Measurements from ENCODE around the gene MOB3B. TPM values are rescaled to one million over a fixed set of nuclear protein-coding genes. Genes with fewer than 3 reads are reported as not detected.

MOB3B gene
- total RNA-seq, 1 experiment from 2014 or later = 0.03 TPM

DNA sequence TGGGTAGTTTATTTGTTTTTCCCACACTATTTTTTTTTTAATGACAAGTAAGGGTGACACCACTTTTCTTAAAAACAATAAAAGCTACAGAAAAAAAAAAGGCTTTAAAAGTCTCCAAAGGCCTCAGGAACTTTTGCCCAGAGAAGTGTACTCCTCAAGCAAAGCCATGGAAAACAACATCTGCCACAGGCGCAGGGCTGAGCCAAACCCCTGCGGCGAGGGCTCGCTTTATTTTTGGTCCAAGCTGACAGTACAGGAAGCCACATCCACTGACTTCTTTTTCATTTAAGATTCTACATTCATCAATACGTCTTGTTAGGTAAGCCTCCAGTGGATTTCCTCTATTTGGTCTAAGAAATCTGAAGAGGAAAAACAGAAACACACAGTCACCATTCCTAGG is 57.4 kb downstream of the MOB3B start:
- TF ChIP-seq TCF7L2 (IDR thresholded peaks at IDR 0.05; ENCODE audit: low read depth, low read length) (no peak), SIN3A (IDR thresholded peaks at IDR 0.05; ENCODE audit: borderline replicate concordance, insufficient read depth, low read depth, low read length) (no peak), CTCF (IDR thresholded peaks at IDR 0.05) (no peak), POLR2AphosphoS5 (IDR thresholded peaks at IDR 0.05; ENCODE audit: low read depth, low read length) (no peak)
- TF ChIP-seq, protein P1, sequence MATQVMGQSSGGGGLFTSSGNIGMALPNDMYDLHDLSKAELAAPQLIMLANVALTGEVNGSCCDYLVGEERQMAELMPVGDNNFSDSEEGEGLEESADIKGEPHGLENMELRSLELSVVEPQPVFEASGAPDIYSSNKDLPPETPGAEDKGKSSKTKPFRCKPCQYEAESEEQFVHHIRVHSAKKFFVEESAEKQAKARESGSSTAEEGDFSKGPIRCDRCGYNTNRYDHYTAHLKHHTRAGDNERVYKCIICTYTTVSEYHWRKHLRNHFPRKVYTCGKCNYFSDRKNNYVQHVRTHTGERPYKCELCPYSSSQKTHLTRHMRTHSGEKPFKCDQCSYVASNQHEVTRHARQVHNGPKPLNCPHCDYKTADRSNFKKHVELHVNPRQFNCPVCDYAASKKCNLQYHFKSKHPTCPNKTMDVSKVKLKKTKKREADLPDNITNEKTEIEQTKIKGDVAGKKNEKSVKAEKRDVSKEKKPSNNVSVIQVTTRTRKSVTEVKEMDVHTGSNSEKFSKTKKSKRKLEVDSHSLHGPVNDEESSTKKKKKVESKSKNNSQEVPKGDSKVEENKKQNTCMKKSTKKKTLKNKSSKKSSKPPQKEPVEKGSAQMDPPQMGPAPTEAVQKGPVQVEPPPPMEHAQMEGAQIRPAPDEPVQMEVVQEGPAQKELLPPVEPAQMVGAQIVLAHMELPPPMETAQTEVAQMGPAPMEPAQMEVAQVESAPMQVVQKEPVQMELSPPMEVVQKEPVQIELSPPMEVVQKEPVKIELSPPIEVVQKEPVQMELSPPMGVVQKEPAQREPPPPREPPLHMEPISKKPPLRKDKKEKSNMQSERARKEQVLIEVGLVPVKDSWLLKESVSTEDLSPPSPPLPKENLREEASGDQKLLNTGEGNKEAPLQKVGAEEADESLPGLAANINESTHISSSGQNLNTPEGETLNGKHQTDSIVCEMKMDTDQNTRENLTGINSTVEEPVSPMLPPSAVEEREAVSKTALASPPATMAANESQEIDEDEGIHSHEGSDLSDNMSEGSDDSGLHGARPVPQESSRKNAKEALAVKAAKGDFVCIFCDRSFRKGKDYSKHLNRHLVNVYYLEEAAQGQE (IDR thresholded peaks at IDR 0.05; ENCODE audit: insufficient read depth in 1 of 2, low read depth in 2 of 2, low read length in 1 of 2) = no peak
- Histone ChIP-seq H3K4me1 (ENCODE audit: control insufficient read depth, insufficient read depth, low read length) (no peaks in the 10 kb centered on the region), H3K36me3 (ENCODE audit: control insufficient read depth, insufficient read depth, low read length) (no peaks in the 10 kb centered on the region), H3K27me3 (ENCODE audit: control insufficient read depth, insufficient read depth, low read length) (no peaks in the 10 kb centered on the region), H3K4me3 (ENCODE audit: low read depth in 2 of 2, low read length in 2 of 2) (no peak overlapping the region), H3K9me3 (ENCODE audit: control insufficient read depth, insufficient read depth, low read depth, low read length) (no peaks in the 10 kb centered on the region), H3K27ac (ENCODE audit: low read length) (no peak overlapping the region)
- CTCF ChIA-PET = no interaction called here
- POLR2A ChIA-PET = interaction anchor here (0.7 kb wide), 1 partner anchor 11 kb away, joined by 13 read pairs; no protein-coding TSS in a partner anchor
- DNase-seq (ENCODE audit: low read depth, low spot score) = no peak
- intact Hi-C loops (cut with micrococcal nuclease; ENCODE audit: unreplicated experiment) = no loop called here
- in situ Hi-C loops (cut with HindIII; ENCODE audit: low pct_unique_long_range_greater_than_20kb, low sequenced_read_pairs) = no loop called here
- no peak for ATAC-seq
- BruUV-seq (replicated peaks) = no TSS peak

- TF ChIP-seq SIN3A (IDR thresholded peaks at IDR 0.05; ENCODE audit: borderline replicate concordance, insufficient read depth, low read depth, low read length) = no peak
- TF ChIP-seq POLR2AphosphoS5 (IDR thresholded peaks at IDR 0.05; ENCODE audit: low read depth, low read length) = no peak
- TF ChIP-seq CTCF (IDR thresholded peaks at IDR 0.05) = no peak
- no peak for TF ChIP-seq TCF7L2 (IDR thresholded peaks at IDR 0.05; ENCODE audit: low read depth, low read length)
- TF ChIP-seq, protein P1 (IDR thresholded peaks at IDR 0.05; ENCODE audit: insufficient read depth in 1 of 2, low read depth in 2 of 2, low read length in 1 of 2) = no peak
- POLR2A ChIA-PET = interaction anchor here (0.7 kb wide), 1 partner anchor 11 kb away, joined by 13 read pairs; no protein-coding TSS in a partner anchor
- H3K27ac ChIP-seq (ENCODE audit: low read length) = no peak overlapping the region
- CTCF ChIA-PET = no interaction called here
- no peaks in the 10 kb centered on the region for H3K27me3 ChIP-seq (ENCODE audit: control insufficient read depth, insufficient read depth, low read length)
- no peaks in the 10 kb centered on the region for H3K36me3 ChIP-seq (ENCODE audit: control insufficient read depth, insufficient read depth, low read length)
- intact Hi-C loops (cut with micrococcal nuclease; ENCODE audit: unreplicated experiment) (no loop called here), in situ Hi-C loops (cut with HindIII; ENCODE audit: low pct_unique_long_range_greater_than_20kb, low sequenced_read_pairs) (no loop called here)
- ATAC-seq (no peak), DNase-seq (ENCODE audit: low read depth, low spot score) (no peak)
- no peak overlapping the region for H3K4me3 ChIP-seq (ENCODE audit: low read depth in 2 of 2, low read length in 2 of 2)
- H3K4me1 ChIP-seq (ENCODE audit: control insufficient read depth, insufficient read depth, low read length) = no peaks in the 10 kb centered on the region
- no peaks in the 10 kb centered on the region for H3K9me3 ChIP-seq (ENCODE audit: control insufficient read depth, insufficient read depth, low read depth, low read length)
- BruUV-seq (replicated peaks) = no TSS peak
These were observed 57.8 kb downstream of the MOB3B start for GRCh38 chr9:27471789-27472188.

Data from Panc1 (cell line).